HFFc6 (cell line): ENCODE measurements around the gene TMEM225B. TPM values are rescaled to one million over a fixed set of nuclear protein-coding genes. Genes with fewer than 3 reads are reported as not detected.

Experiments used
- DNase-seq: peaks from one replicate; pipeline ENCODE4 v3.0.0-alpha.2; 2018
- H3K27ac Mint-ChIP-seq: 2 replicates; pipeline ENCODE4 v1.8.0; 2020; ENCODE audit warnings: mild to moderate bottlenecking, mixed read lengths
- H3K27me3 Mint-ChIP-seq: 2 replicates; pipeline ENCODE4 v1.8.0; 2021; ENCODE audit warnings: mild to moderate bottlenecking, moderate library complexity, mixed read lengths; ENCODE audit not compliant: insufficient read depth
- H3K36me3 Mint-ChIP-seq: 2 replicates; pipeline ENCODE4 v1.8.0; 2021; ENCODE audit warnings: low read depth, mixed read lengths
- H3K4me1 Mint-ChIP-seq: 2 replicates; pipeline ENCODE4 v1.8.0; 2020; ENCODE audit warnings: low read depth, mixed read lengths
- H3K4me3 Mint-ChIP-seq: 2 replicates; pipeline ENCODE4 v1.8.0; 2020; ENCODE audit warnings: mild to moderate bottlenecking, moderate library complexity, mixed read lengths
- H3K9me3 Mint-ChIP-seq: 2 replicates; pipeline ENCODE4 v1.8.0; 2020; ENCODE audit warnings: mild to moderate bottlenecking, mixed read lengths
- CTCF ChIP-seq: fragments of 200-600 bp; sonication (generic); IDR thresholded peaks from 2 replicates; pipeline ENCODE4 v1.5.0; 2021; ENCODE audit warnings: antibody characterized with exemption, mild to moderate bottlenecking
- total RNA-seq, 6 experiments: library from RNA; stranded (reverse); fragmentation: NEBNext Ultra II Directional; extraction: Animal tissue kit (Norgen Biotek cat#: 25700); gene quantifications; 2 replicates in 1 of 6; 3 replicates in 5 of 6; pipeline ENCODE4 v1.2.3, GENCODE V29; 2021

Gene TMEM225B
- total RNA-seq, 6 experiments from 2014 or later = 0.24 to 1.4 (median 0.52) TPM

GRCh38 chr7:99625961-99626360, 27.9 kb downstream of the TMEM225B start:
- peak; percentile 31 for TF ChIP-seq CTCF
- Mint-ChIP-seq H3K27ac (no peak overlapping the region), H3K4me1 (peaks cover 22% of the 10 kb centered on the region), H3K36me3 (peaks cover 63% of the 10 kb centered on the region), H3K4me3 (no peak overlapping the region), H3K27me3 (no peaks in the 10 kb centered on the region; the same call in 1 of the 2 replicates), H3K9me3 (no peaks in the 10 kb centered on the region)
- no peak for DNase-seq

GRCh38 chr7:99626661-99627060, 28.6 kb downstream of the TMEM225B start:
- H3K36me3 Mint-ChIP-seq = peaks cover 59% of the 10 kb centered on the region
- H3K4me3 Mint-ChIP-seq = no peak overlapping the region
- H3K27ac Mint-ChIP-seq = no peak overlapping the region
- no peak for DNase-seq
- H3K27me3 Mint-ChIP-seq = no peaks in the 10 kb centered on the region; the same call in 1 of the 2 replicates
- H3K4me1 Mint-ChIP-seq = peaks cover 17% of the 10 kb centered on the region
- TF ChIP-seq CTCF = no peak
- H3K9me3 Mint-ChIP-seq = no peaks in the 10 kb centered on the region

- Mint-ChIP-seq H3K27ac (no peak overlapping the region), H3K4me1 (peaks cover 14% of the 10 kb centered on the region), H3K27me3 (no peaks in the 10 kb centered on the region; the same call in 1 of the 2 replicates), H3K9me3 (no peaks in the 10 kb centered on the region), H3K36me3 (peaks cover 54% of the 10 kb centered on the region), H3K4me3 (no peak overlapping the region)
- TF ChIP-seq CTCF = no peak
- DNase-seq = no peak
Observed at GRCh38 chr7:99627513-99627912, 29.4 kb downstream of the TMEM225B start.

GRCh38 chr7:99628471-99629465, 30.7 kb downstream of the TMEM225B start:
- no peak for TF ChIP-seq CTCF
- H3K4me1 Mint-ChIP-seq = peaks cover 1% of the 10 kb centered on the region
- no peak overlapping the region for H3K4me3 Mint-ChIP-seq
- H3K27ac Mint-ChIP-seq = no peak overlapping the region
- peaks cover 42% of the 10 kb centered on the region for H3K36me3 Mint-ChIP-seq
- H3K27me3 Mint-ChIP-seq = no peaks in the 10 kb centered on the region; the same call in 1 of the 2 replicates
- DNase-seq = no peak
- H3K9me3 Mint-ChIP-seq = no peaks in the 10 kb centered on the region

GRCh38 chr7:99629643-99630042, 31.6 kb downstream of the TMEM225B start:
- TF ChIP-seq CTCF = no peak
- DNase-seq = no peak
- Mint-ChIP-seq H3K27ac (no peak overlapping the region), H3K9me3 (no peaks in the 10 kb centered on the region), H3K27me3 (no peaks in the 10 kb centered on the region; the same call in 1 of the 2 replicates), H3K4me1 (no peaks in the 10 kb centered on the region), H3K4me3 (no peak overlapping the region), H3K36me3 (peaks cover 39% of the 10 kb centered on the region)
